ENCODE data around the gene TTC9C. TPM values are rescaled to one million over a fixed set of nuclear protein-coding genes. Genes with fewer than 3 reads are reported as not detected.
A peak's percentile ranks its signal among the peaks of the same experiment; 100 is the strongest.

TTC9C gene
- total and polyA plus RNA-seq, 2 of the 13 experiments (the other 11 are each of a cell fraction or from before 2014, with no cell fraction given) = 28.0 to 36.4 TPM

DNA sequence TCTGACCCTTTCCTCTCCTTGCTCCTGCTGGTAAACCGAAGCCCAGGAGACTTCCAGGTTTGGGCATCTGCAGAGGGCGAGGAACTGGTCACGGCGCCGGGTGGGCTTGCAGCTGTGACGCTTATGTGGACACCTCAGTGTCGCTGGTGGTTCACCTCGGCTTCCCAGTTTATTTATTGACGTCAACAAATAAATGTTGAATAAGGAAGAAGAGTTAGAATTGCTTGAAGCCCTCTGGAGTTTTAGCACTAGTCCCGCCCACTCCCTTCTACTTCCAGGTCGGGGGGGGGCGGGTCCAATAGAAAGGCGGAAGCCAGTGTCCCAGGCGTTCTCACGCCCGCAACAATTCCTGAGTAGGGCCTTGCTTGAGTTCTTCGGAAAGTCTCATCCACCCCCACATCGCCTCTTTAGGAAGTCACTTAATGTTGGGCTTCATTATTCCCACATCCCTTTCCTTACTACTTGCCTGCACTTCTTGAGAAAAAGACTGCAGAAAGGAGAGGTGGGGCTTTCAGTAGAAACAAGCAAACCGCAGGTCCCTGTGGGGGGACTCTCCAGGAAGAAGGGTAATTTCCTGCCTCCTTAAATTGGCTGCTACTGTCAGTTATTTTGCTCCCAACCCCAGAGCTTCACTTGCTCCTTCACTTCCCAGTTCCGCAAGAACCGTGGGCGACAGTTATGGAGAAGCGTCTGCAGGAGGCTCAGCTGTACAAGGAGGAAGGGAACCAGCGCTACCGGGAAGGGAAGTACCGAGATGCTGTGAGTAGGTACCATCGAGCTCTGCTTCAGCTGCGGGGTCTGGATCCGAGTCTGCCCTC is at the start of gene TTC9C (continued):
- TF ChIP-seq, protein P1, sequence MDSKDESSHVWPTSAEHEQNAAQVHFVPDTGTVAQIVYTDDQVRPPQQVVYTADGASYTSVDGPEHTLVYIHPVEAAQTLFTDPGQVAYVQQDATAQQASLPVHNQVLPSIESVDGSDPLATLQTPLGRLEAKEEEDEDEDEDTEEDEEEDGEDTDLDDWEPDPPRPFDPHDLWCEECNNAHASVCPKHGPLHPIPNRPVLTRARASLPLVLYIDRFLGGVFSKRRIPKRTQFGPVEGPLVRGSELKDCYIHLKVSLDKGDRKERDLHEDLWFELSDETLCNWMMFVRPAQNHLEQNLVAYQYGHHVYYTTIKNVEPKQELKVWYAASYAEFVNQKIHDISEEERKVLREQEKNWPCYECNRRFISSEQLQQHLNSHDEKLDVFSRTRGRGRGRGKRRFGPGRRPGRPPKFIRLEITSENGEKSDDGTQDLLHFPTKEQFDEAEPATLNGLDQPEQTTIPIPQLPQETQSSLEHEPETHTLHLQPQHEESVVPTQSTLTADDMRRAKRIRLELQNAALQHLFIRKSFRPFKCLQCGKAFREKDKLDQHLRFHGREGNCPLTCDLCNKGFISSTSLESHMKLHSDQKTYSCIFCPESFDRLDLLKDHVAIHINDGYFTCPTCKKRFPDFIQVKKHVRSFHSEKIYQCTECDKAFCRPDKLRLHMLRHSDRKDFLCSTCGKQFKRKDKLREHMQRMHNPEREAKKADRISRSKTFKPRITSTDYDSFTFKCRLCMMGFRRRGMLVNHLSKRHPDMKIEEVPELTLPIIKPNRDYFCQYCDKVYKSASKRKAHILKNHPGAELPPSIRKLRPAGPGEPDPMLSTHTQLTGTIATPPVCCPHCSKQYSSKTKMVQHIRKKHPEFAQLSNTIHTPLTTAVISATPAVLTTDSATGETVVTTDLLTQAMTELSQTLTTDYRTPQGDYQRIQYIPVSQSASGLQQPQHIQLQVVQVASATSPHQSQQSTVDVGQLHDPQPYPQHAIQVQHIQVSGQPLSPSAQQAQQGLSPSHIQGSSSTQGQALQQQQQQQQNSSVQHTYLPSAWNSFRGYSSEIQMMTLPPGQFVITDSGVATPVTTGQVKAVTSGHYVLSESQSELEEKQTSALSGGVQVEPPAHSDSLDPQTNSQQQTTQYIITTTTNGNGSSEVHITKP (CRISPR knock-in tag; IDR thresholded peaks at IDR 0.05; ENCODE audit: low read depth) = peak; percentile 15; the same call in 1 of the 2 replicates
- TF ChIP-seq KMT2A (CRISPR knock-in tag; IDR thresholded peaks at IDR 0.05) = peak; percentile 56
- TF ChIP-seq ZNF598 (CRISPR knock-in tag; IDR thresholded peaks at IDR 0.05; ENCODE audit: borderline replicate concordance) = 0 out of 2 replicates have a peak, but pooled peaks have one; percentile 3
- TF ChIP-seq CBX5 (CRISPR knock-in tag; IDR thresholded peaks at IDR 0.05; ENCODE audit: borderline replicate concordance) = peak; percentile 33; the same call in 1 of the 2 replicates
- TF ChIP-seq, protein P2, sequence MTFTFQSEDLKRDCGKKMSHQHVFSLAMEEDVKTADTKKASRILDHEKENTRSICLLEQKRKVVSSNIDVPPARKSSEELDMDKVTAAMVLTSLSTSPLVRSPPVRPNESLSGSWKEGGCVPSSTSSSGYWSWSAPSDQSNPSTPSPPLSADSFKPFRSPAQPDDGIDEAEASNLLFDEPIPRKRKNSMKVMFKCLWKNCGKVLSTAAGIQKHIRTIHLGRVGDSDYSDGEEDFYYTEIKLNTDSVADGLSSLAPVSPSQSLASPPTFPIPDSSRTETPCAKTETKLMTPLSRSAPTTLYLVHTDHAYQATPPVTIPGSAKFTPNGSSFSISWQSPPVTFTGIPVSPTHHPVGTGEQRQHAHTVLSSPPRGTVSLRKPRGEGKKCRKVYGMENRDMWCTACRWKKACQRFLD (CRISPR knock-in tag; IDR thresholded peaks at IDR 0.05; ENCODE audit: borderline replicate concordance) = 0 out of 2 replicates have a peak, but pooled peaks have one; percentile 53
- TF ChIP-seq BRD4 (CRISPR knock-in tag; IDR thresholded peaks at IDR 0.05) = no peak
- peak; percentile 68; the same call in 1 of the 2 replicates for TF ChIP-seq ZNF33A (CRISPR knock-in tag; IDR thresholded peaks at IDR 0.05; ENCODE audit: borderline replicate concordance)
- peak; percentile 10; the same call in 1 of the 2 replicates for TF ChIP-seq ETV5 (CRISPR knock-in tag; IDR thresholded peaks at IDR 0.05; ENCODE audit: borderline replicate concordance)
- TF ChIP-seq, protein P3, sequence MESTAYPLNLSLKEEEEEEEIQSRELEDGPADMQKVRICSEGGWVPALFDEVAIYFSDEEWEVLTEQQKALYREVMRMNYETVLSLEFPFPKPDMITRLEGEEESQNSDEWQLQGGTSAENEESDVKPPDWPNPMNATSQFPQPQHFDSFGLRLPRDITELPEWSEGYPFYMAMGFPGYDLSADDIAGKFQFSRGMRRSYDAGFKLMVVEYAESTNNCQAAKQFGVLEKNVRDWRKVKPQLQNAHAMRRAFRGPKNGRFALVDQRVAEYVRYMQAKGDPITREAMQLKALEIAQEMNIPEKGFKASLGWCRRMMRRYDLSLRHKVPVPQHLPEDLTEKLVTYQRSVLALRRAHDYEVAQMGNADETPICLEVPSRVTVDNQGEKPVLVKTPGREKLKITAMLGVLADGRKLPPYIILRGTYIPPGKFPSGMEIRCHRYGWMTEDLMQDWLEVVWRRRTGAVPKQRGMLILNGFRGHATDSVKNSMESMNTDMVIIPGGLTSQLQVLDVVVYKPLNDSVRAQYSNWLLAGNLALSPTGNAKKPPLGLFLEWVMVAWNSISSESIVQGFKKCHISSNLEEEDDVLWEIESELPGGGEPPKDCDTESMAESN (CRISPR knock-in tag; conservative IDR thresholded peaks at IDR 0.05) = peak; percentile 78
- peak; percentile 79 for TF ChIP-seq GABPA (IDR thresholded peaks at IDR 0.05; ENCODE audit: low read depth, low read length)
- TF ChIP-seq GABPA (CRISPR knock-in tag; IDR thresholded peaks at IDR 0.05; ENCODE audit: low read depth) = peak; percentile 95
- TF ChIP-seq GATA4 (IDR thresholded peaks at IDR 0.05; ENCODE audit: borderline replicate concordance, low read depth) = 0 out of 2 replicates have a peak, but pooled peaks have one; percentile 30
- peak; percentile 64; the same call in 1 of the 2 replicates for TF ChIP-seq ARNT2 (CRISPR knock-in tag; IDR thresholded peaks at IDR 0.05; ENCODE audit: low read depth)
- TF ChIP-seq HOXA3 (CRISPR knock-in tag; IDR thresholded peaks at IDR 0.05) = peak; percentile 23; the same call in 1 of the 2 replicates
- TF ChIP-seq, protein P4, sequence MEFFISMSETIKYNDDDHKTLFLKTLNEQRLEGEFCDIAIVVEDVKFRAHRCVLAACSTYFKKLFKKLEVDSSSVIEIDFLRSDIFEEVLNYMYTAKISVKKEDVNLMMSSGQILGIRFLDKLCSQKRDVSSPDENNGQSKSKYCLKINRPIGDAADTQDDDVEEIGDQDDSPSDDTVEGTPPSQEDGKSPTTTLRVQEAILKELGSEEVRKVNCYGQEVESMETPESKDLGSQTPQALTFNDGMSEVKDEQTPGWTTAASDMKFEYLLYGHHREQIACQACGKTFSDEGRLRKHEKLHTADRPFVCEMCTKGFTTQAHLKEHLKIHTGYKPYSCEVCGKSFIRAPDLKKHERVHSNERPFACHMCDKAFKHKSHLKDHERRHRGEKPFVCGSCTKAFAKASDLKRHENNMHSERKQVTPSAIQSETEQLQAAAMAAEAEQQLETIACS (CRISPR knock-in tag; IDR thresholded peaks at IDR 0.05) = peak; percentile 78
- TF ChIP-seq, protein P5, sequence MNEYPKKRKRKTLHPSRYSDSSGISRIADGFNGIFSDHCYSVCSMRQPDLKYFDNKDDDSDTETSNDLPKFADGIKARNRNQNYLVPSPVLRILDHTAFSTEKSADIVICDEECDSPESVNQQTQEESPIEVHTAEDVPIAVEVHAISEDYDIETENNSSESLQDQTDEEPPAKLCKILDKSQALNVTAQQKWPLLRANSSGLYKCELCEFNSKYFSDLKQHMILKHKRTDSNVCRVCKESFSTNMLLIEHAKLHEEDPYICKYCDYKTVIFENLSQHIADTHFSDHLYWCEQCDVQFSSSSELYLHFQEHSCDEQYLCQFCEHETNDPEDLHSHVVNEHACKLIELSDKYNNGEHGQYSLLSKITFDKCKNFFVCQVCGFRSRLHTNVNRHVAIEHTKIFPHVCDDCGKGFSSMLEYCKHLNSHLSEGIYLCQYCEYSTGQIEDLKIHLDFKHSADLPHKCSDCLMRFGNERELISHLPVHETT (CRISPR knock-in tag; conservative IDR thresholded peaks at IDR 0.05) = peak; percentile 37; the same call in 1 of the 2 replicates
- no peak for TF ChIP-seq TEAD3 (CRISPR knock-in tag; optimal IDR thresholded peaks at IDR 0.05; ENCODE audit: borderline replicate concordance)
- TF ChIP-seq ZNF816 (CRISPR knock-in tag; IDR thresholded peaks at IDR 0.05; ENCODE audit: borderline replicate concordance) = peak; percentile 88; the same call in 1 of the 2 replicates
